Peyer's patch (tissue), 4 donors: ENCODE measurements around the gene SMARCA2. TPM values are rescaled to one million over a fixed set of nuclear protein-coding genes. Genes with fewer than 3 reads are reported as not detected.
A peak's percentile ranks its signal among the peaks of the same experiment; 100 is the strongest.

ENCODE experiments used
- DNase-seq, 3 donors: peaks; one replicate each; pipeline ENCODE4 v3.0.0-alpha.2; 2017 to 2019
- H3K27ac ChIP-seq, 4 donors: fragments of 200-600 bp; sonication (generic); one replicate each; pipeline ENCODE4 v1.5.1; 2016 to 2019
- H3K27me3 ChIP-seq, 2 donors: fragments of 200-600 bp; sonication (generic); one replicate each; pipeline ENCODE4 v1.5.1; 2019
- H3K36me3 ChIP-seq, 3 donors: fragments of 200-600 bp; sonication (generic); one replicate each; pipeline ENCODE4 v1.5.1; 2016 to 2019
- H3K4me1 ChIP-seq, 4 donors: fragments of 200-600 bp; sonication (generic); one replicate each; pipeline ENCODE4 v1.5.1; 2016 to 2019
- H3K4me3 ChIP-seq, 4 donors: fragments of 200-600 bp; sonication (generic); 1 replicate in 3 of 4; 2 replicates in 1 of 4; pipeline ENCODE4 v1.5.1; 2016 to 2019; ENCODE audit warnings: mild to moderate bottlenecking in 1 of 4
- H3K9me3 ChIP-seq, 4 donors: fragments of 200-600 bp; sonication (generic); one replicate each; pipeline ENCODE4 v1.5.1; 2016 to 2019; ENCODE audit warnings: mild to moderate bottlenecking in 1 of 4
- POLR2A ChIP-seq, 2 donors: fragments of 450-650 bp; IDR thresholded peaks; one replicate each; pipeline ENCODE4 v1.5.1; 2017; ENCODE audit warnings: antibody characterized with exemption in 2 of 2, mild to moderate bottlenecking in 2 of 2, moderate library complexity in 2 of 2
- total RNA-seq, 4 donors: library from RNA; depleted of rRNA; stranded (reverse); fragments of >200 nt; gene quantifications; one replicate each; pipeline ENCODE4 v1.1.0, GENCODE V29; 2016
- TF ChIP-seq, protein P1 (sequence below), 6 experiments: fragments of 450-650 bp in 4 of 6; fragments of 200-600 bp in 2 of 6; sonication (generic) in 1 of 6; IDR thresholded peaks; one replicate each; pipeline ENCODE4 v1.5.1; 2017 to 2019; ENCODE audit warnings: antibody characterized with exemption in 6 of 6, mild to moderate bottlenecking in 3 of 6, moderate library complexity in 1 of 6

SMARCA2 gene
- total RNA-seq, 4 donors from 2014 or later, result 93.7 to 297 (median 113) TPM

DNA sequence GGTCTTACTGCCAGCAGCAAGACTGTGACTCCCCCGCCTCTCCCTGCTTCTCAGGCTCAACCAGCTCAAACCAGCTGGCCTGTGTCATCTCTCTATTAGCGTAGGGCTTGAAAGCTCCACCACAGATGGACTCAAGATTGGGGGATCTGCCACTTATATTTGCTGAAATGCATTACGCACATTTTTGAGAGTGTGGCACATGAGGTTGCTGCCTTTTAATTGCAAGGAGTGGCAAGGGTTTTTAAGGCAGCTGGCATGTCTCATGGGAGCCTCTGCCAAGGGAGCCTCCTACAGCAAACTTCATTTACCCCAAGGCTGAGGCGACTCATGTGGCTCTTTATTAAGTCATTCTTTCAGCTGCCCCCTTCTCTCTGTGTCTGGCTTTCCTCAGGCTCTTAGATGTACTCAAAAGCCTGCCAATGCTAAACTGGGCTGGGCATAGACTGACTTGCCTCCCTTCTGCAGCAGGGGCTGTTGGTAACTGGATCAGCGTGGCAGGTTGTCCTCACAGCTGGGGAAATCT lies 219.3 kb downstream of the SMARCA2 start:
- no peak overlapping the region for H3K4me3 ChIP-seq
- TF ChIP-seq, protein P1, sequence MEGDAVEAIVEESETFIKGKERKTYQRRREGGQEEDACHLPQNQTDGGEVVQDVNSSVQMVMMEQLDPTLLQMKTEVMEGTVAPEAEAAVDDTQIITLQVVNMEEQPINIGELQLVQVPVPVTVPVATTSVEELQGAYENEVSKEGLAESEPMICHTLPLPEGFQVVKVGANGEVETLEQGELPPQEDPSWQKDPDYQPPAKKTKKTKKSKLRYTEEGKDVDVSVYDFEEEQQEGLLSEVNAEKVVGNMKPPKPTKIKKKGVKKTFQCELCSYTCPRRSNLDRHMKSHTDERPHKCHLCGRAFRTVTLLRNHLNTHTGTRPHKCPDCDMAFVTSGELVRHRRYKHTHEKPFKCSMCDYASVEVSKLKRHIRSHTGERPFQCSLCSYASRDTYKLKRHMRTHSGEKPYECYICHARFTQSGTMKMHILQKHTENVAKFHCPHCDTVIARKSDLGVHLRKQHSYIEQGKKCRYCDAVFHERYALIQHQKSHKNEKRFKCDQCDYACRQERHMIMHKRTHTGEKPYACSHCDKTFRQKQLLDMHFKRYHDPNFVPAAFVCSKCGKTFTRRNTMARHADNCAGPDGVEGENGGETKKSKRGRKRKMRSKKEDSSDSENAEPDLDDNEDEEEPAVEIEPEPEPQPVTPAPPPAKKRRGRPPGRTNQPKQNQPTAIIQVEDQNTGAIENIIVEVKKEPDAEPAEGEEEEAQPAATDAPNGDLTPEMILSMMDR (IDR thresholded peaks at IDR 0.05), result no peak
- TF ChIP-seq POLR2A (IDR thresholded peaks at IDR 0.05), result no peak
- H3K4me1 ChIP-seq, result no peaks in the 10 kb centered on the region
- H3K36me3 ChIP-seq, result no peaks in the 10 kb centered on the region
- H3K27me3 ChIP-seq, result no peaks in the 10 kb centered on the region
- H3K27ac ChIP-seq, result no peak overlapping the region
- no peak for DNase-seq
- H3K9me3 ChIP-seq, result no peaks in the 10 kb centered on the region

- no peak for DNase-seq
- Histone ChIP-seq H3K27ac (no peak overlapping the region), H3K9me3 (no peaks in the 10 kb centered on the region), H3K27me3 (no peaks in the 10 kb centered on the region), H3K4me3 (no peak overlapping the region), H3K4me1 (no peaks in the 10 kb centered on the region), H3K36me3 (no peaks in the 10 kb centered on the region)
- TF ChIP-seq, protein P1 (IDR thresholded peaks at IDR 0.05), result no peak
- TF ChIP-seq POLR2A (IDR thresholded peaks at IDR 0.05), result no peak
Measured at GRCh38 chr9:2235623-2236022, 220.5 kb downstream of the SMARCA2 start.

GRCh38 chr9:2236850-2237249 lies 221.7 kb downstream of the SMARCA2 start:
- no peak for TF ChIP-seq POLR2A (IDR thresholded peaks at IDR 0.05)
- TF ChIP-seq, protein P1 (IDR thresholded peaks at IDR 0.05), result no peak
- DNase-seq, result no peak
- Histone ChIP-seq H3K4me3 (no peak overlapping the region), H3K9me3 (no peaks in the 10 kb centered on the region), H3K27me3 (no peaks in the 10 kb centered on the region), H3K4me1 (no peaks in the 10 kb centered on the region), H3K27ac (no peak overlapping the region), H3K36me3 (no peaks in the 10 kb centered on the region)

DNA sequence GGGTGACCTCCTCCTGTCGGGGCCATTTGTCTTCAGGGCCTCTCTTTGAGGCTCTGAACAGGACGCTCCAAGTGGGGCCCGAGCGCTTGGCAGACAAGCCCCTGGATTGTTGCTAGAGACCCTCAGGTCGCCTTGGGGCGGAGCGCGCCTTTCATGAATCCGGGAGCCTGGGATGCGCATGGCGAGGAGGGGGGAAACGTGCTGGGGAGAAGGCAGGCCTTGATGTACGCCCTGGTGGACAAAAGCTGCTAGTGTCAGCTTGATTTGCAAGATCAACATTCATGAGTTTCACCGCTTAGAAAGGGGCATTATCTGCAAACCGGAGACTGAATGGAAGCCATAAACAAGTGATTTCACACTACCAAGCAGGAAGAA lies 226.3 kb downstream of the SMARCA2 start:
- Histone ChIP-seq H3K4me3 (peak overlapping the region; percentile 9 to 46 (median 40)), H3K27me3 (no peaks in the 10 kb centered on the region), H3K9me3 (no peaks in the 10 kb centered on the region), H3K36me3 (no peaks in the 10 kb centered on the region), H3K4me1 (peaks cover 0 to 7% (median 1%) of the 10 kb centered on the region in 4 donors), H3K27ac (no peak overlapping the region)
- TF ChIP-seq, protein P1 (IDR thresholded peaks at IDR 0.05), result no peak
- TF ChIP-seq POLR2A (IDR thresholded peaks at IDR 0.05), result no peak
- no peak for DNase-seq

GRCh38 chr9:2241836-2242741 lies 226.9 kb downstream of the SMARCA2 start:
- peak overlapping the region in 2 of 4 donors; percentile 6 to 10 for H3K27ac ChIP-seq
- peak; percentile 61 to 82 (median 80) for DNase-seq
- H3K9me3 ChIP-seq, result no peaks in the 10 kb centered on the region
- TF ChIP-seq, protein P1 (IDR thresholded peaks at IDR 0.05), result peak in 1 of 6 experiments; percentile 8
- TF ChIP-seq POLR2A (IDR thresholded peaks at IDR 0.05), result peak in 1 of 2 donors; percentile 58
- peaks cover 0 to 7% (median 1%) of the 10 kb centered on the region in 4 donors for H3K4me1 ChIP-seq
- H3K36me3 ChIP-seq, result no peaks in the 10 kb centered on the region
- no peaks in the 10 kb centered on the region for H3K27me3 ChIP-seq
- H3K4me3 ChIP-seq, result peak overlapping the region; percentile 34 to 46 (median 40)
